GM21367 (cell line): Measurements from ENCODE around the gene ASF1A.
"Not testable (repeated sequence)": the region's sequence is repeated elsewhere in the genome, so short reads cannot be mapped to it uniquely, and the experiment has no call there.

Experiments
- ATAC-seq: cut with Tn5 transposase; IDR thresholded peaks from one replicate; pipeline ENCODE4 v1.9.1; 2021; ENCODE audit not compliant: unreplicated experiment

Gene ASF1A

DNA sequence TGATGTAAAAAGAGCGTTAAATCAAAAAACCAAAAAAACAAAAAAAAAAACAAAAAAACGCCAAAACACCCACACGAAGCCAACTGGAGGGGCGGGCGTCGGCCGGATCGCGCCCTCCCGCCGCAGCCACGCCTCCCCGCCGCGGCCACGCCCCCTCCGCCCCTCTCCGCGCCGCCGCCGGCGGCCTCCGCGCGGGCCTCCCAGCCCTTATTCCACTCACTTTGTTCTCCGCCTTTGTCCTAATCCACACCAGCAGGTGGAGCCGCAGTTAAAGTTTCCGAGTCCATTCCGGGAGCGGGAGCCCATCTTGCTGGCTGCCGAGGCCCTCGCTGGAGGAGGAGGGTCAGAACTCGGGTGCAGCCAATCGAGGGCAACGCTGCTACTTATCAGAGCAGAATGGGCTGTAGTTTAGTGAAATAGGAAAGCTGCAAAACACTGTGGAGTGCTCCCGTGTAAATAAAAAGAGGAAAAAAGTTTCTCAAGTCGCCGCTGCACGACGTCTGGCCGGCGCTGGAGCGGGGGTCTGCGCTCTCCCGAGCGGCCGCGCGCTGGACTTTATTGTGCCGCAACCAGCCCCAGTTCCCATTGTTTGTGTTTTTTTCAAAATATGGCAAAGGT lies at the start of gene ASF1A:
TSS of gene ASF1A (plus strand) at position 346 of the 618 bp plus-strand sequence. CDS start at position 608, 262 bp downstream.
- peak; percentile 59 for ATAC-seq

DNA sequence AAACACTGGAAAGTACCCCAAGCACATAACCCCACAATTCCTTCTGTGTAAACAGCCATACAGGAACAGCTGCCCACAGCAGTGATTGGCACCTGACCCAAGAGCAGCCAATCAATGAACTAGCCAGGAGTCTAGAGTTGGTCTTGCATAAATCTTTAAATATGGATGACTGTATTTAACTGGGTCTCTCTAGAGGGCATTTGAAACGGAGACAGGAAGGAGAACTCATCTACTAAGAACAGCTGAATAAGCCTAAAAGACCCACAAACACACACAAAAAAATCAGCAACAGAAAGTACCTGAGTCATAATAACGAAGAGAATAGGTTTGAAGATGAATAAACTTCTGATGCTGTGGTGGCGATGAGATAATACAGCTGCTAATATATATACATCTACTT lies 49.0 kb upstream of the ASF1A start:
- peak; percentile 65 for ATAC-seq

DNA sequence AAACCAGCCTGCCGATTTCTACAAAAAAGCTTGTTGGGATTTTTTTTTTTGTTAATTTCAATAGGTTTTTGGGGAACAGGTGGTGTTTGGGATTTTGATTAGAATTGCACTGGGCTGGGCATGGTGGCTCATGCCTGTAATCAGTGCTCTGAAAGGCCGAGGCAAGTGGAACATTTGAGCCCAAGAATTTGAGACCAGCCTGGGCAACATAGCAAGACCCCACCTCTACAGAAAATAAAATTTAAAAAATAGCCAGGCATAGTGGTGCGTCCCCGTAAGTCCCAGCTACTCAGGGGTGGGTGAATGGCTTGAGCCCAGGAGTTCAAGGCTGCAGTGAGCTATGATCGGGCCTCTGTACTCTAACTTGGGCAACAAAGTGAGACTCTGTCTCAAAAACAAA lies 40.5 kb upstream of the ASF1A start:
- no peak for ATAC-seq

DNA sequence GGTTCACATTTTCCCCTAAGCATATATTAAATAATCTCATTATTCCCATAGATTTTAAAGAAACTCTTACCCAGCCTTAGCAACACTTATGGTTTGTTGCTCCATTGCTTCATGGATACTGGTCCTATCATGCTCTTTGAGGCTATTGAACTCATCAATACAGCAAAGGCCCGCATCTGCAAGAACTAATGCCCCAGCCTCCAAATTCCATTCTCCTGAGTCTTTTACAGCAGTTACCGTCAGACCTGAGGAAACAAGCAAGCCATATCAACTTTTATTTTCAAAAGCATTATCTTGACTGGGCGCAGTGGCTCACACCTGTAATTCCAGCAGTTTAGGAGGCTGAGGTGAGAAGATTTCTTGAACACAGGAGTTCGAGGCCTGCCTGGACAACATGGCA lies 37.7 kb upstream of the ASF1A start:
- ATAC-seq: no peak

DNA sequence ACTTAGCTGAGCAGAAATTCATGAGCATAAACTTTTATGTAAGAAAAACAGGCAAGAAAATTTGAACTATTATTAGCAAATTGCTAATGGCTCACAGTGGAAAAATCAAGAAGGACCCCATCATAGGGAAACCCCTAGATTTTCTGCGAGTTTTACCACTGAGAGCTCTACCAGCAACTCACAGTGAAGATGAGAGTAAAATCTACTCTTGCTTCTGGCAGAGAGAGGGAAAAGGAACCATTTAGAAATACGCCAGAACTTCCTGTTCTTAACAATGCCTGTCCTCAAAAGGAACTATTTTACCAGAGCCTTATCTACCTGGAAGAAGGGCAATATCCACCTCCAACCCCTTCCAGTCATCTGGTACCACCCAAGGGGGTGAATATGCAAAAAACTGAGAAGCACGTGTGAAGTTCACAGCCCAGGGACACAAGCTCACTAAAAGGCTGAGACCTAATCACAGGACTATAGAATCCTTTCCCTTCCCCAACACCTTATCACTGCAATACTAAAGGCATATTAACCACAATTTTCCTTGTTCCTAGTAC lies 34.4 kb upstream of the ASF1A start:
- ATAC-seq: no peak

DNA sequence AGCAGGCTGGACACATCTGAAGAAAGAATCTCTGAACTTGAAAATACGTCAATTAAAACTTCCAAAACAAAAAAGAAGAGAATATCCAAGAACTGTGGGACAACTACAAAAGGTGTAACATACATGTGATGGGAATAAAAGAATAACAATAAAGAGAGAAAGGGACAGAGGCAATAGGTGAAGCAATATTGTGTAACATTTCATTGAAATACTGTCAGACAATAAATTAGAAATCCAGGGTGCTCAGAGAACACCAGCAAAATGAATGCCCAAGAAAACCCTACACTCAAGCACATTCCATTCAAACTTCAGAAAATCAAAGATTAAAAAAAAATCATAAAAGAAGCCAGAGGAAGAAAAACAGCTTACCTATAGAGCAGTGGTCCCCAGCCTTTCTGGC lies 33.6 kb upstream of the ASF1A start:
- ATAC-seq: no peak

DNA sequence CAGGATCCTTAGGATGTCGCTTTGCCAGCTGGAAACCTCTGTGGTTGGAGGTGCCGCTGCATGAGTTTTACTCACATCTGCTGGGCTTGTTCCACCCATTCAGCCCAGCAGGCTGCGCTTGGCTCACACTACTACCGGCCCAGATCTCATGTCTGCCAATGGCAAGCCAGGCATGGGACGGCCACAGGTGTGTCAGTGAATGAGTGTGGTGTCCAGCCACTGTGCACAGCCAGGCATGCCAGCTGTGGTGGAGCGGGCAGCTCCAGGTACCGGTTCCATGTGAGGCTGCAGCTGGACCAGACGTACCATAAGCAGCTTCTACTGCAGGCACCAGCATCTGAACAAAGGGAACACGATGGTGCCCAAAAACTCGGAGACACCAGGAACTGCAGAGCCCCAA lies 33.1 kb upstream of the ASF1A start:
- ATAC-seq: no peak

DNA sequence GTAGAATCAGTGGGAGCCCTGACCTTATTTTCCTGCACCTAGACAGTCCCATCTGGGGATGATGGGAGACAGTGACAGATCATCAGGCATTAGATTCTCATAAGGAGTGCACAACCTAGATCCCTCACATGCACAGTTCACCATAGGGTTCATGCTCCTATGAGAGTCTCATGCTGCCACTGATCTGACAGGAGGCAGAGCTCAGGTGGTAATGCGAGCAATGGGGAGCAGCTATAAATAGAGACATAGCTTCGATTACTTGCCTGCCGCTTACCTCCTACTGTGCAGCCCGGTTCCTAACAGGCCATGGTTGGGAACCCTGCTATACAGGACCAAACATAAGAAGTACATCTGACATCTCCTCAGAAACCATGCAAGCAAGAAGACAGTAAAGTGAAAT lies 31.5 kb upstream of the ASF1A start:
- no peak for ATAC-seq

DNA sequence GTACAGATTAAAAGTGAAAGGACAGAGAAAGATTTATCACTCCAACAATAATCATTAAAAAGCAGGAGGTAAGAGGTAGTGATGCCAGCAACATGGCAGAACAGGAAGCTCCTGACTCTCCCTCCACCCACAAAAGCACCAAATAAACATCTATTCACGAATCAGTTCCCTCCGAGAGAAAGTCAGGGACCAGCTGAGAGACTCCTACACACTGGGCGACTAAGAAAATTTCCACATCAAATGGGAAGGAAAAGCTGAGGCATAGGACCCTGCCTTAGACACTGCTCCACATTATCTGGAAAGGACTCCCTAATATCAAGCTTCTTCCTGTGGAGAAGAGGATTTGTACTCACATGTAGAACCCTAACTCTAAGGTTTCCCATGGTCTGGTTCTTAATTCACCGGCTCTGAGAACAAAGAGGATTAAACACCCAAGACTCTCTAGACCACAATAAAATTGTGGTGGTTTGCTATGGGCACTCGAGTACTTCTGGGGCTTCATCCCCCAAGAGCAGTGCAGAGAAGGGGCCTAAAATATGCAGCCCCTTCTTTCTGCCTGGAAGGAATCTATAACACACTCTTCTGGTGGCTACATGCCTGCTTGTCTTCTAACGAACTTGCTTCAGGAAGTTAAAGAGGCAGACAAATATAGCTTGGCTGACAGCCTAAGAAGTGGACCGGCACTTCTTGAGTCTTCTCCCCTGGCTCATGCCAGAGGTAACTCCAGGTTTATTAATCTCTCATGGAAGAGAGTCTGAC lies 29.4 kb upstream of the ASF1A start:
- ATAC-seq: no peak

DNA sequence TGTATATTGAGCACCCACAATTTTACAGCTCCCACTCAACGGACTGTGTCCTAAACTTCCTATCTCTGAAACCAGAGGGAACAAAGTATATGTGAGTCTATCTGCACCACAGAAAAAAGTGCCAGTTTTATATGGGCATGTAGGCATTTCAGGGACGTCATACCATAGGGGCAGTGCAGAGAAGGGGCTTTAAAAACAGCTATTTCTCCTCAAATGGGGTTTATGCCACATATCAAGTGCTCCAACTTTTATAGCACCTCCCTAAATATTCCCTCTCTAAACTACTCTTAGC lies 28.9 kb upstream of the ASF1A start:
- no peak for ATAC-seq

DNA sequence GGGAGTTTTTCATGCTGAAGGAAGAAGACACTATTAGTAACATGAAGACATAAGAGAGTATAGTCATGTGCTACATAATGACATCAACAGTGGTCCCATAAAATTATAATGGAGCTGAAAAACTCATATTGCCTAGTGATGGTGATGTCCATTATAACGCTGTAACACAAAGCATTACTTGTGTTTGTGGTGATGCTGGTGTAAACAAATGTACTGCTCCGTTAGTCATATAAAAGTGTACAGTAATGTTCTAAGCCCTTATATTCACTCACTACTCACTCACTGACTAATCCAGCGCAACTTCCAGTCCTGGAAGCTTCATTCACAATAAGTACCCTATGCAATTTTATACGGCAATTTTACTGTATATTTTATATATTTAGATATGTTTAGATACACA lies 26.8 kb upstream of the ASF1A start:
- ATAC-seq: no peak

DNA sequence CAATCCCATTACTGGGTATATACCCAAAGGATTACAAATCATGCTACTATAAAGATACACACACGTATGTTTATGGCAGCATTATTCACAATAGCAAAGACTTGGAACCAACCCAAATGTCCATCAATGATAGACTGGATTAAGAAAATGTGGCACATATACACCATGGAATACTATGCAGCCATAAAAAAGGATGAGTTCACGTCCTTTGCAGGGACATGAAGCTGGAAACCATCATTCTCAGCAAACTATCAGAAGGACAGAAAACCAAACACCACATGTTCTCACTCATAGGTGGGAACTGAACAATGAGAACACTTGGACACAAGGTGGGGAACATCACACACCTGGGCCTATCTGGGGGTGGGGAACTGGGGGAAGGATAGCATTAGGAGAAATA lies 25.1 kb upstream of the ASF1A start:
- not testable (repeated sequence) for ATAC-seq

DNA sequence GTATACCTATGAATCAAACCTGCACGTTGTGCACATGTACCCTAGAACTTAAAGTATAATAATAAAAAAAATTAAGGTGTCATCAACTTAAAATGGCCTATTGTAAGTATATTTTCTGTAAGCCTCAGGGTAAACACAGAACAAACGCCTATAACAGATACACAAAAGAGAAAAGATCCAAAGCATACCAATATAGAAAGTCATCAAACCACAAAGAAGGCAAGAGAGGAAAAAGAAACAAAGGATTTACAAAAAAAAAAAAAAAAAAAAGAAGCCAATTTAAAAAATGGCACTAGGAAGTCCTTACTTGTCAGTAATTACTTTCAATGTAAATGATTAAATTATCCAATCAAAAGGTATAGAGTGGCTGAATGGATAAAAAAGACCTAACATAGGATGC lies 24.6 kb upstream of the ASF1A start:
- no peak for ATAC-seq

DNA sequence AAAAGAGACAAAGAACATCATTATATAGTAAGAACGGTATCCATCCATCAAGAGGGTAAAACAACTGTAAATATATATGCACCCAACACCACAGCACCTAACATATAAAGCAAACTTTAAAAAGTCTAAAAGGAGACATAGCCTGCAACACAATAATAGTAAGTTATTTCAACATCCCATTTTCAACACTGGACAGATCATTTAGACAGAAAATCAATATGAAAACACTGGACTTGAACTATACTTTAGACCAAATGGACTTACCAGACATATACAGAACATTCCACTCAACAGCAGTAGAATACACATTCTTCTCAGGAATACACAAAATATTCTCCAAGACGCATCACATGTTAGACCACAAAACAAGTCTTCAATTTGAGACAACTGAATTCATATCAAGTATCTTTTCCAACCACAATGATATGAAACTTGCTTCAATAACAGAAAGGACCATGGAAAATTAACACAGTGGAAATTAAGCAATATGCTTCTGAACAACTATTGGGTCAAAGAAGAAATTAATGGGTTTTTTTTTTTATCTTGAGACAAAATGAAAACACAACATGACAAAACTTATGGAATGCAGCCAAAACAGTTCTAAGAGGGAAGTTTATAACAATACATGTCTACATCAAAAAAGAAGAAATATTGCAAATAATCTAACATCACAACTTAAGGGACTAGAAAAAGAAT lies 23.9 kb upstream of the ASF1A start:
- ATAC-seq: no peak

DNA sequence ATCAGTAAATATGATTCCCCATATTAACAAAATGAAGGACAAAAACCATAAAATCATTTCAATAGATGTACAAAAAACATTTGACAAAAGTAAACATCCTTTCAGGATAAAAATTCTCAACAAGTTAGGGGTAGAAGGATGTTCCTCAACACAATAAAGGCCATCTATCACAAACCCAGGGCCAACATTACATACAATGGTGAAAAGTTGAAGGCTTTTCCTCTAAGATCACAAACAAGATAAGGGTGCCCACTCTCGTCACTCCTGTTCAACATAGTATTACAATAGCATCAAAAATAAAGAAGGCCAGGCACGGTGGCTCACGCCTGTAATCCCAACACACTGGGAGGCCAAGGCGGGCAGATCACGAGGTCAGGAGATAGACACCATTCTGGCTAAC lies 22.6 kb upstream of the ASF1A start:
- no peak for ATAC-seq

DNA sequence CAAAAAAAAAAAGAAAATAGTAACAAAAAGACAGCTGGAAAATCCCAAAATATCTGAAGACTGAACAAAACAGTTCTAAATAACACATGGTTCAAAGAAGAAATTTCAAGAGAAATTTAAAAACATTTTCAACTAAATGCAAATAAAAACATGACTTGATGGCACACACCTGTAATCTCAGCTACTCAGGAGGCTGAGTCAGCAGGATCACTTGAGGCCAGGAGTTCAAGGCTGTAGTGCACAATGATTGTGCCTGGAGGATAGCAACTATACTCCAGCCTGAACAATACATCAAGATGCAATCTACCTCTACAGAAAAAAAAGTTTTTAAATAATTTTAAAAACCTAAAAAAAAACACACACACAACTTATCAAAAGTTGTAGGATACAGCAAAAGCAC lies 21.6 kb upstream of the ASF1A start:
- ATAC-seq: no peak

DNA sequence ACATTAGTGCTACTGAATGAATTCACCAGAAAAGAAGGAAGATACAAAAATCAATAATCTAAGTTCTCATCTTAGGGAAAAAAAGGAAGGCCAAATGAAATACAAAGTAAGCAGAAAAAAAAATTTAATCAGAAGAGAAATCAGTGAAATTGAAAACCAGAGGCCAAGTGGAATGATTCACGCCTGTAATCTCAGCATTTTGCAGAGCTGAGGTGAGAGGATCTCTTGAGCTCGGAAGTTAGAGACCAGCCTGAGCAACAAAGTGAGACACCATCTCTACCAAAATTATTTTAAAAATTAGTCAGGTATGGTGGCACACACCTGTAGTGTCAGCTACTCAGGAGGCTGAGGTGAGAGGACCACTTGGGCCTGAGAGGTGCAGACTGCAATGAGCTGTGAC lies 21.2 kb upstream of the ASF1A start:
- ATAC-seq: no peak

DNA sequence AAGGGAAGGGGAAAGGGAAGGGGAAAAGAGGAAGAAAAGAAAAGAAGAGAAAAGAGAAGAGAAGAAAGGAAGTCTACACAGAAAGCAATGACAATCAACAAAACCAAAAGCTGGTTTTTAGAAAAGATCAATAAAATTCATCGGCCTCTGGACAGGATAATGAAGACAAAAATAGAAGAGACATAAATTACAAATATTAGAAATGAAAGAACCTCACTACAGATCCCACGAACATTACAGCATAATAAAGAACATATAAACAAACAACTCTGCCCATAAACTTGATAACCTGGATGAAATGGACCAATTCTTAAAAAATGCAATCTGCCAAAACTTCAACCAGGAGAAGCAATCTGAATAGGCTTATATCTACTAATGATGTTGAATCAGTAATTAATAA lies 20.7 kb upstream of the ASF1A start:
- no peak for ATAC-seq

DNA sequence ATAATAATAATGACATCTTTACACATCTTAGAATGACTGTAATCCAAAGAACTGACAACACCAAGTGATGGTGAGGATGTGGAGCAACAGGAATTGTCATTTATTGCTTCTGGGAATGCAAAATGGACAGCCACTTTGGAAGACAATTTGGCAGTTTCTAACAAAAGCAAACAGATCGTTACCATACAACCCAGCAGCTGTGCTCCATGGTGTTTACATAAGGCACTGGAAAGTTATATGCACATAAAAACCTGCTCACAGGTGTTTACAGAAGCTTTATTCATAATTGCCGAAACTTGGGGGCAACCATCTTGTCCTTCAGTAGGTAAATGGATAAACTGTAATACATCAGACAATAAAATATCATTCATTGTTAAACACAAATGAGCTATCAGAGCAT lies 18.3 kb upstream of the ASF1A start:
- no peak for ATAC-seq

DNA sequence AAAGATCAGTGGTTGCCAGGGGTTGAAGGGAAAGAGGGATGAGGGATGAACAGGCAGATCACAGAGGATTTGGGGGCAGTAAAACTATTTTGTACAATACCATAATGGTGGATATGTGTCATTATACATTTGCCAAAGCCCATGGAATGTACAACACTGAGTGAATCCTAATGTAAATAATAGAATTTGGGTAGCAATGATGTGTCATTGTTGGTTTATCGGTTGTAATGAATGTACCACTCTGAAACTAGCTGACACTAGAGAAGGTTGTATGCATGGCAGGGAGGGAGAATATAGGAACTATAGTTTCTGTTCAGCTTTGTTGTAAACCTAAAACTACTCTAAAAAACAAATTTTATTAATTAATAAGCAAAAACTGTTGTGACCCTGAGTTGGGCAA lies 17.8 kb upstream of the ASF1A start:
- no peak for ATAC-seq

DNA sequence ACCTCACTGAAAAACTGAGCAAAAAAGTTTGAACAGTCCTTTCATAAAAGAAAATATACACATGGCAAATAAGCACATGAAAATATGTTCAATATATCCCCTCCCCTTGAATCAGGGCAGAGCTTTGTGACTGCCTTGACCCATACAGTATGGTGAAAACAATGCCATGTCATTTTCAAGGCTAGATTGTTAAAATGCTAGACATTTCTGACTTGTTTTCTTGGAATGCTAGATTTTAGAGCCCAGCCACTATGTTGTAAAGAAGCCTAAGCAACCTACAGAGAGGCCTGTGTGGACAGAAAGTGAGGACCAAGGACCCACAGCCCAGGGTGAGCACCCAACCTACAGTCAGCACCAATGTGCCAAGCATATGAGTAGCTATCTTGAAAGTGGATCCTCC lies 17.1 kb upstream of the ASF1A start:
- ATAC-seq: no peak

DNA sequence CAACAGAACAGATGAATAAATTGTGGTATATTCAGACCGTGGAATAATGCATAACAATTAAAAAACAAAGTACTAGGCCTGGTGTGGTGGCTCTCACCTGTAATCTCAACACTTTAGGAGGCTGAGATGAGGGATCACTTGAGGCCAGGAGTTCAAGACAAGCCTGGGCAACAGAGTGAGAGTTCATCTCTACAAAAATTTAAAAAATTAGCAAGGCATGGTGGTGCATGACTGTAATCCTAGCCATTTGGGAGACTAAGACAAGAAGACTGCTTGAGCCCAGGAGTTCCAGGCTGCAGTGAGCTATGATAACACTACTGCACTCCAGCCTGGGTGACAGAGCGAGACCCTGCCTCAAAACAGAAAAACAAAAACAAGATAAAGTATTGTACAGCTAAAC lies 16.1 kb upstream of the ASF1A start:
- ATAC-seq: no peak
